ENCODE results near the gene BPHL.

- TF ChIP-seq CTCF (IDR thresholded peaks at IDR 0.05) (no peak), REST (IDR thresholded peaks at IDR 0.05) (no peak), HOXA7 (CRISPR knock-in tag; IDR thresholded peaks at IDR 0.05) (no peak), RCOR1 (IDR thresholded peaks at IDR 0.05; ENCODE audit: low read depth, low read length) (no peak), POLR2A (IDR thresholded peaks at IDR 0.05; ENCODE audit: low read length) (no peak), RFX5 (IDR thresholded peaks at IDR 0.05) (no peak), CEBPB (IDR thresholded peaks at IDR 0.05) (no peak), POLR2AphosphoS2 (conservative IDR thresholded peaks at IDR 0.05; ENCODE audit: low read length) (no peak), RNF2 (IDR thresholded peaks at IDR 0.05; ENCODE audit: borderline replicate concordance, low read depth) (no peak), MAFK (IDR thresholded peaks at IDR 0.05; ENCODE audit: partially characterized antibody) (no peak), EP300 (IDR thresholded peaks at IDR 0.05) (no peak)
Observed at GRCh38 chr6:3137057-3137777, 18.7 kb downstream of the BPHL start.

Data from A549 (cell line).